ENCODE measurements around the gene CEP83. TPM values are rescaled to one million over a fixed set of nuclear protein-coding genes. Genes with fewer than 3 reads are reported as not detected.

Gene CEP83
- total and polyA plus RNA-seq, 2 experiments from 2014 or later: 29.8 to 33.7 TPM

DNA sequence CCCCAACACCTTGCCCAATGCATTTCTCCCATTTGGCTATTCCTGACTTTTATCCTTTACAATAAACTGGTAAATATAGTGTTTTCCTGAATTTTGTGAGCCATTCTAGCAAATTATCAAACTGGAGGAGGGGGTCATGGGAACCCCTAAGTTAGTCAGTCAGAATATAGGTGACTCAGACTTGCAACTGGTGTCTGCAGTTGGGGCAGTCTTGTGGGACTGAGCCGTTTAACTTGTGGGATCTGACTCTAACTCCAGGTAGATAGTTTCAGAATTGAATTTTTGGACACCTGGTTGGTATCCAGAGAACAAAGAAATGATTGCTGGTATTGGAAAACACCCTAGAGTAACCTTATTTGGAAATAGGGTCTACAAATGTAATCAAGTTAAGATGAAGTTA, 133.4 kb downstream of the CEP83 start:
- Histone ChIP-seq H3K27me3 (ENCODE audit: insufficient read depth) (no peaks in the 10 kb centered on the region), H3F3A (replicated peaks; ENCODE audit: low read depth) (no peaks in the 10 kb centered on the region), H3K4me1 (ENCODE audit: insufficient read depth) (no peaks in the 10 kb centered on the region), H3K4me3 (no peak overlapping the region), H2AFZ (no peak overlapping the region), H3K27ac (ENCODE audit: low read depth) (no peak overlapping the region), H3K4me2 (no peak overlapping the region), H3K79me2 (replicated peaks; ENCODE audit: insufficient read depth) (no peaks in the 10 kb centered on the region), H3K9me2 (ENCODE audit: insufficient read depth) (no peaks in the 10 kb centered on the region), H3K36me3 (ENCODE audit: insufficient read depth) (peaks cover 16% of the 10 kb centered on the region; the same call in 1 of the 2 replicates), H4K20me1 (replicated peaks; ENCODE audit: insufficient read depth) (no peaks in the 10 kb centered on the region)
- Mint-ChIP-seq H3K36me3 (ENCODE audit: low read depth) (peaks cover 43% of the 10 kb centered on the region), H3K4me1 (no peaks in the 10 kb centered on the region), H3K9me3 (peaks cover 12% of the 10 kb centered on the region), H3K4me3 (no peak overlapping the region), H3K27me3 (ENCODE audit: insufficient read depth, low read depth, poor library complexity) (peaks cover 6% of the 10 kb centered on the region), H3K27ac (no peak overlapping the region)
- no peak for ATAC-seq
- TF ChIP-seq EZH2 (IDR thresholded peaks at IDR 0.05; ENCODE audit: low read depth, unreplicated experiment): no peak
- no peak for TF ChIP-seq JUNB (IDR thresholded peaks at IDR 0.05; ENCODE audit: unreplicated experiment)
- TF ChIP-seq ZNF331 (CRISPR knock-in tag; IDR thresholded peaks at IDR 0.05; ENCODE audit: low read depth): no peak
- no peak for TF ChIP-seq ZNF114 (CRISPR knock-in tag; IDR thresholded peaks at IDR 0.05)
- no peak for TF ChIP-seq POLR2AphosphoS5 (IDR thresholded peaks at IDR 0.05; ENCODE audit: low read depth)
- TF ChIP-seq CREB1 (CRISPR knock-in tag; IDR thresholded peaks at IDR 0.05; ENCODE audit: low read depth): no peak
- no peak for DNase-seq (ENCODE audit: low spot score)

DNA sequence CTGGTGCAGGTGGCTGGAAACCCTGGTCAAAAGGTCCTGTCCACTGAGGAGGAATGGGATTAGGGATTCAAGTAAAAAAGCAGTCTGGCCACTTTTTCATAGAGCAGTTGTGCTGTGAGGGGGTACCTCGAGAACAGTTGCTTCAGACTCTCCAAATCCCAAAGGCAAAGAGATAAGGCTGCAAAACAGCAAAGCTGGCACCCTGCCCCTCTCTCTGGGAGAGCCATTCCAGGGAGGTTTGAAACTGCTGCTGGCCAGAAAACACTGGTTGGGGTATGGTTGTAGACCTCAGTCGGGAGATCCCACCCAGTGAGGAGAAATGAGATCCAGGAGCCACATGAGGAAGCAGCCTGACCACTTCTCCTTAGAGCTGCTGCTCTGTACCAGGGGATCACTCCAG, 137.3 kb downstream of the CEP83 start:
- Histone ChIP-seq H3K4me3 (no peak overlapping the region), H2AFZ (no peak overlapping the region), H3F3A (replicated peaks; ENCODE audit: low read depth) (no peaks in the 10 kb centered on the region), H3K4me2 (no peak overlapping the region), H3K27me3 (ENCODE audit: insufficient read depth) (no peaks in the 10 kb centered on the region), H4K20me1 (replicated peaks; ENCODE audit: insufficient read depth) (no peaks in the 10 kb centered on the region), H3K9me2 (ENCODE audit: insufficient read depth) (0 out of 2 replicates have a peak, but pooled peaks cover 5% of the 10 kb centered on the region), H3K4me1 (ENCODE audit: insufficient read depth) (no peaks in the 10 kb centered on the region), H3K27ac (ENCODE audit: low read depth) (no peak overlapping the region), H3K79me2 (replicated peaks; ENCODE audit: insufficient read depth) (no peaks in the 10 kb centered on the region), H3K36me3 (ENCODE audit: insufficient read depth) (peaks cover 37% of the 10 kb centered on the region)
- H3K27ac Mint-ChIP-seq: no peak overlapping the region
- no peak for ATAC-seq
- H3K9me3 Mint-ChIP-seq: peaks cover 50% of the 10 kb centered on the region
- H3K4me3 Mint-ChIP-seq: no peak overlapping the region
- peaks cover 10% of the 10 kb centered on the region for H3K27me3 Mint-ChIP-seq (ENCODE audit: insufficient read depth, low read depth, poor library complexity)
- TF ChIP-seq, protein P1, sequence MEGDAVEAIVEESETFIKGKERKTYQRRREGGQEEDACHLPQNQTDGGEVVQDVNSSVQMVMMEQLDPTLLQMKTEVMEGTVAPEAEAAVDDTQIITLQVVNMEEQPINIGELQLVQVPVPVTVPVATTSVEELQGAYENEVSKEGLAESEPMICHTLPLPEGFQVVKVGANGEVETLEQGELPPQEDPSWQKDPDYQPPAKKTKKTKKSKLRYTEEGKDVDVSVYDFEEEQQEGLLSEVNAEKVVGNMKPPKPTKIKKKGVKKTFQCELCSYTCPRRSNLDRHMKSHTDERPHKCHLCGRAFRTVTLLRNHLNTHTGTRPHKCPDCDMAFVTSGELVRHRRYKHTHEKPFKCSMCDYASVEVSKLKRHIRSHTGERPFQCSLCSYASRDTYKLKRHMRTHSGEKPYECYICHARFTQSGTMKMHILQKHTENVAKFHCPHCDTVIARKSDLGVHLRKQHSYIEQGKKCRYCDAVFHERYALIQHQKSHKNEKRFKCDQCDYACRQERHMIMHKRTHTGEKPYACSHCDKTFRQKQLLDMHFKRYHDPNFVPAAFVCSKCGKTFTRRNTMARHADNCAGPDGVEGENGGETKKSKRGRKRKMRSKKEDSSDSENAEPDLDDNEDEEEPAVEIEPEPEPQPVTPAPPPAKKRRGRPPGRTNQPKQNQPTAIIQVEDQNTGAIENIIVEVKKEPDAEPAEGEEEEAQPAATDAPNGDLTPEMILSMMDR (conservative IDR thresholded peaks at IDR 0.05; ENCODE audit: low read depth in 2 of 2): no peak
- TF ChIP-seq STAT1 (IDR thresholded peaks at IDR 0.05; ENCODE audit: unreplicated experiment) (no peak), NANOG (IDR thresholded peaks at IDR 0.05; ENCODE audit: borderline replicate concordance) (no peak)
- H3K4me1 Mint-ChIP-seq: no peaks in the 10 kb centered on the region
- peaks cover 82% of the 10 kb centered on the region for H3K36me3 Mint-ChIP-seq (ENCODE audit: low read depth)
- DNase-seq (ENCODE audit: low spot score): no peak

DNA sequence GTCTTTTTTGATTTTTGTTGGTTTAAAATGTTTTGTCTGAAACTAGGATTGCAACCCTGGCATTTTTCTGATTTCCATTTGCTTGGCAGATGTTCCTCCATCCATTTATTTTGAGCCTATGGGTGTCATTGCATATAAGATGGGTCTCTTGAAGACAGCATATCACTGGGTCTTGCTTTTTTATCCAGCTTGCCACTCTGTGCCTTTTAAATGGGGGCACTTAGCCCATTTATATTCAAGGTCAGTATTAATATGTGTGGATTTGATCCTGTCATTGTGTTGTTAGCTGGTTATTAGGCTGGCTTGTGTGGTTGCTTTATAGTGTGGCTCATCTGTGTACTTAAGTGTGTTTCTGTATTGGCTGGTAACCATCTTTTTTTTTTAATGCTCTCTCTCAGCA, 139.6 kb downstream of the CEP83 start:
- DNase-seq (ENCODE audit: low spot score) (no peak), ATAC-seq (no peak)
- no peak for TF ChIP-seq POLR2AphosphoS5 (IDR thresholded peaks at IDR 0.05; ENCODE audit: low read depth)
- H3F3A ChIP-seq (replicated peaks; ENCODE audit: low read depth): no peaks in the 10 kb centered on the region
- no peaks in the 10 kb centered on the region for H4K20me1 ChIP-seq (replicated peaks; ENCODE audit: insufficient read depth)
- no peak overlapping the region for H3K4me2 ChIP-seq
- Mint-ChIP-seq H3K36me3 (ENCODE audit: low read depth) (peaks cover 83% of the 10 kb centered on the region), H3K9me3 (peaks cover 58% of the 10 kb centered on the region), H3K27me3 (ENCODE audit: insufficient read depth, low read depth, poor library complexity) (peaks cover 7% of the 10 kb centered on the region), H3K27ac (no peak overlapping the region), H3K4me3 (no peak overlapping the region), H3K4me1 (no peaks in the 10 kb centered on the region)
- no peak overlapping the region for H3K27ac ChIP-seq (ENCODE audit: low read depth)
- H2AFZ ChIP-seq: no peak overlapping the region
- H3K4me3 ChIP-seq: no peak overlapping the region
- 0 out of 2 replicates have a peak, but pooled peaks cover 5% of the 10 kb centered on the region for H3K9me2 ChIP-seq (ENCODE audit: insufficient read depth)
- peaks cover 37% of the 10 kb centered on the region for H3K36me3 ChIP-seq (ENCODE audit: insufficient read depth)
- H3K4me1 ChIP-seq (ENCODE audit: insufficient read depth): no peaks in the 10 kb centered on the region
- H3K27me3 ChIP-seq (ENCODE audit: insufficient read depth): no peaks in the 10 kb centered on the region
- no peaks in the 10 kb centered on the region for H3K79me2 ChIP-seq (replicated peaks; ENCODE audit: insufficient read depth)

Measured in GM23338 (cell line).